Skeletal muscle satellite cell (primary cell): ENCODE data around the gene IL22RA1.

Experiments
- H3K27me3 ChIP-seq: 2 replicates; pipeline ENCODE4 v1.7.0; 2013; ENCODE audit warnings: low read length; ENCODE audit not compliant: control insufficient read depth, insufficient read depth
- H3K36me3 ChIP-seq: 2 replicates; pipeline ENCODE4 v1.7.0; 2013; ENCODE audit warnings: mild to moderate bottlenecking, control low read depth, low read length; ENCODE audit not compliant: insufficient read depth
- H3K4me1 ChIP-seq: 2 replicates; pipeline ENCODE4 v1.7.0; 2013; ENCODE audit warnings: low read length; ENCODE audit not compliant: control insufficient read depth, insufficient read depth
- H3K4me2 ChIP-seq: 2 replicates; pipeline ENCODE4 v1.7.0; 2013; ENCODE audit warnings: mild to moderate bottlenecking, low read length
- H3K4me3 ChIP-seq: 2 replicates; pipeline ENCODE4 v1.7.0; 2013; ENCODE audit warnings: low read length
- H3K9ac ChIP-seq: 2 replicates; pipeline ENCODE4 v1.7.0; 2013; ENCODE audit warnings: mild to moderate bottlenecking, low read depth, low read length, moderate library complexity
- H3K9me3 ChIP-seq: replicated peaks from 2 replicates; pipeline ENCODE4 v1.7.0; 2013; ENCODE audit warnings: mild to moderate bottlenecking, control low read depth, low read length

The IL22RA1 gene

DNA sequence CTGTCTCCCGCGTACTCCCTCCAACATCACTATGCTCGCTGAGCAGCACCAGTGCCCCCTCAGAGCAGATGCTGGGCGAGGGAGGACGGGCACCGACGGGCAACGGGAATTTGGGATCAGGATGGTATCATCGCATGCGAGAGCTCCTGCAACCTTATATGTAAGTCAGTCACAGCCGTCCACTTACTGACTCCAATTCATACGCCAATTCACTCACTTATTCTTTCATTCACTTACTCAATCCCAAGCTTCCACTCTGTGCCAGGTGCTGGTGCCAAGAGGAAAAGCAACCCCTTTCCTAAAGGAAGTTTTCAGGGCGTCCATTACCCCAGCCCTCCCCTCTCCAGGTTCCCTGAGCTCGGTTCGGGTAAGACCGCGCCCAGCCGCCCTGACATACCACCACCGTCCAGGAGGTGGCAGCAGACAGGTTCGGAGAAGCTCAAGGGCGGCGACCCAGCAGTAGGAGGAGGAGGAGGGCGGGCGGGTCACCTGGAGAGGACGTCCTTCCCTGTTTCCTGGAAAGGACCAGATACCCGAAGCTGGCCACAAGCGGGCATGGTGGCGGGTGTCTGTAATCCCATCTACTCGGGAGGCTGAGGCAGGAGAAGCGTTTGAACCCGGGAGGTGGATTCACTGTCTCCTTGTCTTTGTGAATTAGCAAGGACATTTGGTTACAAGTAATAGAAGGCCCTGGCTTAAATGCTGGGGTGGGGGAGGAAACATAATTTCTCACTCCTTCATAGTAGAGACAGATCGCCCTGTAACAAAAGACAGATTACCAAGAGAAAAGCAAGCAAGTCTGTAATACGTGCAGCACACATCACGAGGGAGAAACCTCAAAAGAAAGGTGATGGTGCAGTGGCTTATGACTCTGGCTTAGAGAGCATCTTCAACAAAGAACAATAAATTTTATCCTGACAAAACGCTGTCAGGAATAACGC lies 7.6 kb upstream of the IL22RA1 start:
- no peak overlapping the region for H3K9ac ChIP-seq

DNA sequence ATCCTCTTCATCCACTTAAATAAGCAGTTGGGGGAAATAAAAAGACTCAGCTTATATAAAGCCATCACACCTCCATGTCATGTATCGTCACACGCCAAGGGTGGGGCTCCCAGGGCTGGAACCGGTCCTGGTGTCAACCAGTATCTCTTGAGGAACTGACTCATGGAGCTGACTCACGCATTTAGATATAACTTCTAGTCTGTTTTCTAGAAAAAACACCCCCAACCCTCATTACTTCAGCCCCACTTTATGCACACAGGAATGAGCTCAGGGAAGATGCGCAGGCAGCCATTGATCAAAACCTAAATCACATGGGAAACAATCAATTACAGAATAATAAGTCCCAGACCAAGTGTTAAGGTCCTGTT lies 6.9 kb upstream of the IL22RA1 start:
- H3K9me3 ChIP-seq = no peaks in the 10 kb centered on the region
- H3K4me3 ChIP-seq = peak overlapping the region; percentile 57
- peaks cover 48% of the 10 kb centered on the region for H3K27me3 ChIP-seq
- H3K4me1 ChIP-seq = peaks cover 14% of the 10 kb centered on the region
- H3K9ac ChIP-seq = no peak overlapping the region
- no peaks in the 10 kb centered on the region for H3K36me3 ChIP-seq
- H3K4me2 ChIP-seq = peak overlapping the region; percentile 83

More for the DNA sequence above, 7.6 kb upstream of the IL22RA1 start:
- Histone ChIP-seq H3K27me3 (peaks cover 45% of the 10 kb centered on the region), H3K4me1 (peaks cover 14% of the 10 kb centered on the region), H3K9me3 (no peaks in the 10 kb centered on the region), H3K4me3 (peak overlapping the region; percentile 57), H3K36me3 (no peaks in the 10 kb centered on the region), H3K4me2 (peak overlapping the region; percentile 83)

DNA sequence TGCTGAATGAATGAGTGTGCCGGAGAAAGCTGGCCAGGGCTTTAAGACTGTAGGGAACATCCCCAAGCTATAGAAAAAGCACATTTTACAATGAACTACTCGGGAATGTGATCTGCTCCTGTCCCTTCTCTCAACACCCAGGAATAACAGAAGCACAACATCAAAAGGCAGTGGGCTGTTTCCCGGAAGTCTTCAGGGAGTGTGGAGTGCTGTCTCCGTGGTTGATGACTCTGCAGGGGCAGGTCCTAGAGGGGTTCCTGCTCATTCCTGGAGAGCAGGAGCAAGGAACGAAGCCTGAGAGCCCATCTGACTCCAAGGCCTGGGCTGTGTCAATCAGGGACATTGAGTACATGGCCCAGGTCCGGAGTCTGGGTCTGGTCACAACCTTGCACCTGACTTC lies 4.9 kb upstream of the IL22RA1 start:
- Histone ChIP-seq H3K9me3 (no peaks in the 10 kb centered on the region), H3K4me1 (peaks cover 14% of the 10 kb centered on the region), H3K27me3 (peaks cover 60% of the 10 kb centered on the region), H3K4me3 (no peak overlapping the region), H3K4me2 (no peak overlapping the region), H3K36me3 (no peaks in the 10 kb centered on the region), H3K9ac (no peak overlapping the region)

DNA sequence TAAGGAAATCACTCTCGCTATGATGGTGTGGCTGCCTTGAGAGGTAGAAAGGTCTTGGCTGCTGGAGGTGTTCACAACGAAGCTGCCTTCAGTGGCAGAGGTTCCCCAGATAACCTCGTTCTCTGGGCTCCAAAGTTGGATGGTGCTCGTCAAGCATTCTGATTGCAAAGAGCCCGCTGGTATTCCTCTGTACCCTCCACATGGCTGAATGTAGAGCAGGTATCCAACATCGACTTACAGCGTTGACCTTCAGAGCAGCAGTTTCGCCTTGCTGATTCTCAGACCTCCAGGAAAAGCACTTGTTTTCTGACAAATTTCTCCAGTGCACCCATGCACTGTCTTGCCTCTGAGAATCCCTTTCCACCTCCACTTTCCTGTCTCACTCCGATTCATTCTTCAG lies 4.3 kb upstream of the IL22RA1 start:
- peaks cover 19% of the 10 kb centered on the region for H3K4me1 ChIP-seq
- no peaks in the 10 kb centered on the region for H3K36me3 ChIP-seq
- peaks cover 56% of the 10 kb centered on the region for H3K27me3 ChIP-seq

DNA sequence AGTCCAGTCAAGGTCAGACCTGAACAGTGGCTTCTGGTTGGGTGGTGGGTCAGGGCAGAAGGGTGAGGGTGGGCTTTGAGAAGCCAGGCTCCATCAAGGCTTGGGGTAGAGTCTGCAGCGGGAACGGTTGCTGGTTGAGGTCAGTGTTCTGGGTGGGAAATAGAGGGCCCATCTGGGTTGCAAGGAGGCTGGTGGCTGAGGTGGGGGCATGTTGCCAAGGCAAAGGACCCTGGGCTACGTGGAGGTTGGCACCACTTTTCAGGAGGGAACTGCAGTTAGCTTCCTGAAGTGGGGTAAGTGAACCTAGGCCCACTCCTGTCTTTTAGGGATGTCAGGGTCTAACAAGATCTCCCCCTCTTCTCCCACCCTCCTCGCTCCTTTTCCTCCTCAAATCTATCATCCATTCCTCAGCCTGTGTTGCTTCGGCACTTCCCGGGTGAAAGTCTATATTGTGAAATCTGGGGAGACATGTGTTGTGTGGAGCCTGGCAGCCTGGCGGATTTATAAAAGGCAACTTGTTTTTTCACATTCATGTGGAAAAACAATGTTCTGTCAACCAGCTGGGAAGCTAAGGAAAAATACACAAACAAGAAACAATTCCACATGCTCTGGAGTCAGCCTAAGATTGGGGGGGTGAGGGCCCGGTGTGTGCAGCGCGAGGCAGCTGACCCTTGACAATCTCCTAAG lies 1.5 kb downstream of the IL22RA1 start:
- H3K9me3 ChIP-seq = no peaks in the 10 kb centered on the region
- peaks cover 5% of the 10 kb centered on the region for H3K4me1 ChIP-seq
- H3K4me3 ChIP-seq = no peak overlapping the region
- no peak overlapping the region for H3K9ac ChIP-seq
- no peaks in the 10 kb centered on the region for H3K36me3 ChIP-seq
- no peak overlapping the region for H3K4me2 ChIP-seq
- peaks cover 36% of the 10 kb centered on the region for H3K27me3 ChIP-seq

More for the DNA sequence above, 4.3 kb upstream of the IL22RA1 start:
- Histone ChIP-seq H3K4me2 (no peak overlapping the region), H3K9ac (no peak overlapping the region), H3K4me3 (no peak overlapping the region), H3K9me3 (no peaks in the 10 kb centered on the region)

DNA sequence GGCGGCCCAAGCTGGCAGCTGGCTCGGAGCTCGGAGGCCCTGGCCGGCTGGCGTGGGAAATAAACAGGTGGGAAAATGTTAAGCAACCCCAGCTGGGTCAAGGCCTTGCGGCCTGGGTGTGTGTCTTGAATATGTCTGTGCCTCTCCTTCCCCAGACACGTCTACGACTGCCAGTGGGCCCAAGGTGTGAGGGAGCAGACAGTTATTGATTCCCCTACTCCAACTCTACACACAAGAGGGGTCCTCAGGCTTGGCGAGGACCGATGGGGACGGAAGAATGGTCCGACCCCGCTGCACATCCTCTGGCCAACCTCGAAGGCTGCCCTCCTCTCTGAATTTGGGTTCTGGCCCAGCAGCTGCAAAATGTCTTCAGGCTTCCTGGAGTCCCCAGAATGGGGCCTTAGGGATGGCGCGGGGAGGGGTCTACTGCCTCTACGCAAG lies 2.2 kb downstream of the IL22RA1 start:
- H3K4me2 ChIP-seq = no peak overlapping the region
- H3K27me3 ChIP-seq = peaks cover 40% of the 10 kb centered on the region
- no peaks in the 10 kb centered on the region for H3K9me3 ChIP-seq
- no peak overlapping the region for H3K4me3 ChIP-seq
- H3K4me1 ChIP-seq = peaks cover 5% of the 10 kb centered on the region
- no peak overlapping the region for H3K9ac ChIP-seq
- H3K36me3 ChIP-seq = no peaks in the 10 kb centered on the region

DNA sequence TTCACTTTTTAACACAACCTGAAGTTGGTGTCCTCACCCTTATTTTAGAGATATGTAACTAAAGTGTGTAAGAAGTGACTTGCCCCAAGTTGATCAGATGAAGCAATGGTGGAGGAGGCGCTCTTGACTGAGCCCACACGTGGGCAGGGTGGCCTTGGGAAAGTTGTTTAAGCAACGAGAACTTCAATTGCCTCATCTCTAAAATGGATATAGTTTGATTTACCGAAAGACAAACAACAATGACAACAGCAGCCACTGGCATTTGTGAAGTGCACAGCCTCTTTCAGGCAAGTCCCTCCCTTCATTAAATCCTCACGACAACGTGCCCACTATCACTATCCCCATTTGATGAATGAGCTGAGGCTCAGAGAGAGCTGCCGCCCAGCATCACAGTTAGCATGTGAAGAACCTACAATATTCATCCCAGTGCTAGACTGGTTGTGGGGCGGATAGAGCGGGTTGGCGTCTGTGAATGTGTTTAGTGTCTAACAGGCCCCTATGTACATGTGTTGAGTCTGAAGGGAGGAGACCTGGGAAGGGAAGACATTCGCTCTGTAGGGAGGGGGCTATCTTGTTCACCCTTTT lies 3.0 kb downstream of the IL22RA1 start:
- Histone ChIP-seq H3K36me3 (no peaks in the 10 kb centered on the region), H3K27me3 (peaks cover 43% of the 10 kb centered on the region), H3K4me2 (no peak overlapping the region), H3K4me3 (no peak overlapping the region), H3K9ac (no peak overlapping the region), H3K4me1 (peaks cover 5% of the 10 kb centered on the region), H3K9me3 (no peaks in the 10 kb centered on the region)

DNA sequence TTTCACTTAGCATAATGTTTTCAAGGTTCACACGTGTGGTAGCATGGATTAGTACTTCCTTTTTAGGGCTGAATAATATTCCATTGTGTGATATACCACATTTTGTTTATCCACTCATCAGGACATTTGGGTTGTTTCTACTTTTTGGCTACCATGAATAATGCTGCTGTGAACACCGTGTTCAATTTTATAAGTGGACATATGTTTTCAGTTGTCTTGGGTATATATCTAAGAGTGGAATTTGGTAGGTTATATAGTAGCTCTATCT lies 3.8 kb downstream of the IL22RA1 start:
- Histone ChIP-seq H3K4me1 (peaks cover 5% of the 10 kb centered on the region), H3K4me3 (no peak overlapping the region), H3K9ac (no peak overlapping the region), H3K9me3 (no peaks in the 10 kb centered on the region), H3K27me3 (peaks cover 39% of the 10 kb centered on the region), H3K4me2 (no peak overlapping the region), H3K36me3 (no peaks in the 10 kb centered on the region)

DNA sequence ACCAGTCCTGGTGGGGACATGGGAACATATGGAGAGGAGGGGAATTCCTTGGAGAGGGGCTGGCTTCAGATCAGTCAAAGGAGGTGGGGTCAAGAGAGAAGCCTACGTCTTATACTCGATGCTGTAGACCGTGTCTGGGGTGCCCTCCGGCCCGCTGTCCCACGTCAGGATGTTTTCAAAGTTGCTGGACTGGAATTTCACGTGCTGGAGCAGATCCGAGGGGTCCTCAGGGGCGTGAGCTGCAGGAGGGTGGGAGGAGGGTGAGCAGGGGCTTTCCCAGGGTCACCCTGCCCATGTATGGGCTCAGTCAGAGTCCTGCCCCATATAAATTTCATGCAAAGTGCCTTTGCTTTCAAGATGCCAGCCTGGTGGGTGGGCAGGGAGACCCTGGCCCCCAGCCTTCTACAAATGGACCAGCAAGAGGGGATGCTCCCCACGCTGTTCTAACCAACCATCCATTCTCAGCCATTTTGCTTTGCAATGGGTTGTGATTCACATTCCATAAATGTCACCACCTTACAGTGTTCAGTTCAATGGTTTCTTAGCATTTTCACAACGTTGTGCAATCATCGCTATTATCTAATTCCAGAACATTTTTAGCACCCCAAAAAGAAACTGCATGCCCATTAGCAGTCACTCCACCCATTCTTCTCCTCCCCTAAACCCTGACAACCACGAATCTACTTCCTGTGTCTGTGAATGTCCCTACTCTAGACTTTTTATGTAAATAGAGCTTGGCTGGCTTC lies 4.3 kb downstream of the IL22RA1 start:
- Histone ChIP-seq H3K4me3 (no peak overlapping the region), H3K27me3 (peaks cover 38% of the 10 kb centered on the region), H3K4me1 (peaks cover 5% of the 10 kb centered on the region), H3K36me3 (no peaks in the 10 kb centered on the region), H3K4me2 (no peak overlapping the region), H3K9me3 (no peaks in the 10 kb centered on the region), H3K9ac (no peak overlapping the region)

DNA sequence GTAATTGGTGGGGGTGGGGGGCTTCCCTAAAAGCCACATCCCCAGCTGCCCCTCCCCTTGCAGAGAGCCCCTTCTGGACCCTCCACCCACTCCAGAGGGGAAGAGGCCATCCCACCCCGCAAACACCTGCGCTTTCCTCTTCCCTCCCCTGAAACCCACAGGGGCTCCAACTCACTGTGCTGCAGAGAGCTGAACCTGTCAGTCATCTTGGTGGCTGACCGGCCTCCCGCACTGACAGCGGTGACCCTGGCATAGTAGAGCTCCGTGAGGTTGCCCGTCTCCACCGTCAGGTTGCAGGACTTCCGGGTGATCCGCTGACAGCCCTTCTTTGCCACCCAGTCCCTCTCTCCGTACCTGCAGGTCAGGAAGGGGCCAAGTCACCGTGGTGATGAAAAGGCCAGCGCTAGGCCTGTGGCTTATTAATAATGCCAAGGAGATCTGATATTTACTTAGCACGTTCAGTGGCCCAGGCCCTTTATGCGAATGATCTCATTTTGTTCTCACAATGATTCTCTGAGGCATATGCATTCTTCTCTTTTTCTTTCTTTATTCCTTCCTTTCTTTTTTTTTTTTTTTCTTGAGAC lies 5.9 kb downstream of the IL22RA1 start:
- Histone ChIP-seq H3K4me3 (no peak overlapping the region), H3K27me3 (peaks cover 39% of the 10 kb centered on the region)

DNA sequence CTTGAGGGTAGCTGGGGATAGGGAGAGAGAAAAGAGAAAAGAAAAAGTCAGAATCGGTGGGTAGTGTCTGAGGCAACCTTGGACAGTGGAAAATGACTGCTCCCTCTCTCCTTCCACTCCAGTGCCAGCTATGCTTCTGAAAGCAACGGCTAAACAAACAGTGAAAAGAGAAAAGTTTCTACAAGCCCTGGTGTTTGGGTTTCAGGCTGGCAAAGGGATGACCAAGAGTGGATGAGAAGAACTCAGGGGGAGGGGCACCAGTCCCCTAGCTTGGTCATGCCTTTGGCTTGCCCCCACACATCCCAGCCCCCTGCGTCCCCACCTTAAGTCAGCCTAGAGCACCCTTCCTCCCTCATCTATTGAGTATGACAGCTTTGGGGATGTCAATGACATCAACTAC lies 8.6 kb downstream of the IL22RA1 start:
- peaks cover 31% of the 10 kb centered on the region for H3K27me3 ChIP-seq
- no peak overlapping the region for H3K9ac ChIP-seq
- no peak overlapping the region for H3K4me2 ChIP-seq
- H3K4me3 ChIP-seq = no peak overlapping the region
- no peaks in the 10 kb centered on the region for H3K4me1 ChIP-seq
- peaks cover 3% of the 10 kb centered on the region for H3K9me3 ChIP-seq
- no peaks in the 10 kb centered on the region for H3K36me3 ChIP-seq

More for the DNA sequence above, 5.9 kb downstream of the IL22RA1 start:
- Histone ChIP-seq H3K9me3 (no peaks in the 10 kb centered on the region), H3K4me1 (no peaks in the 10 kb centered on the region), H3K4me2 (no peak overlapping the region), H3K36me3 (no peaks in the 10 kb centered on the region), H3K9ac (no peak overlapping the region)
